HEK293 (cell line): ENCODE results near the gene SAV1.

Experiments
- KLF10 ChIP-seq: fragments of 450-650 bp; IDR thresholded peaks from 2 replicates; pipeline ENCODE4 v1.5.1; 2018; ENCODE audit warnings: missing biosample characterization, mild to moderate bottlenecking, missing genetic modification characterization
- MZF1 ChIP-seq: fragments of 450-650 bp; formaldehyde crosslinking; IDR thresholded peaks from 2 replicates; pipeline ENCODE4 v1.5.1; 2017; ENCODE audit warnings: missing biosample characterization, missing genetic modification characterization, borderline replicate concordance
- REST ChIP-seq: fragments of 450-650 bp; formaldehyde crosslinking; IDR thresholded peaks from 2 replicates; pipeline ENCODE4 v1.5.1; 2016; ENCODE audit warnings: missing biosample characterization, missing genetic modification characterization
- SP2 ChIP-seq: fragments of 450-650 bp; formaldehyde crosslinking; IDR thresholded peaks from 2 replicates; pipeline ENCODE4 v1.5.1; 2016; ENCODE audit warnings: missing biosample characterization, missing genetic modification characterization
- SP3 ChIP-seq: fragments of 450-650 bp; formaldehyde crosslinking; IDR thresholded peaks from 2 replicates; pipeline ENCODE4 v1.5.1; 2016; ENCODE audit warnings: missing biosample characterization, missing genetic modification characterization
- ZBTB10 ChIP-seq: fragments of 450-650 bp; formaldehyde crosslinking; IDR thresholded peaks from 2 replicates; pipeline ENCODE4 v1.5.1; 2016; ENCODE audit warnings: missing biosample characterization, missing genetic modification characterization
- ZBTB21 ChIP-seq: fragments of 450-650 bp; formaldehyde crosslinking; IDR thresholded peaks from 2 replicates; pipeline ENCODE4 v1.5.1; 2017; ENCODE audit warnings: missing biosample characterization, missing genetic modification characterization
- ZNF10 ChIP-seq: fragments of 450-650 bp; formaldehyde crosslinking; IDR thresholded peaks from 2 replicates; pipeline ENCODE4 v1.5.1; 2017; ENCODE audit warnings: missing biosample characterization, missing genetic modification characterization
- ZNF133 ChIP-seq: fragments of 450-650 bp; formaldehyde crosslinking; IDR thresholded peaks from 2 replicates; pipeline ENCODE4 v1.5.1; 2016; ENCODE audit warnings: missing biosample characterization, missing genetic modification characterization
- ZNF157 ChIP-seq: fragments of 450-650 bp; formaldehyde crosslinking; IDR thresholded peaks from 2 replicates; pipeline ENCODE4 v1.5.1; 2016; ENCODE audit warnings: missing biosample characterization, missing genetic modification characterization
- ZNF248 ChIP-seq: fragments of 450-650 bp; formaldehyde crosslinking; IDR thresholded peaks from 2 replicates; pipeline ENCODE4 v1.5.1; 2017; ENCODE audit warnings: missing biosample characterization, missing genetic modification characterization
- ZNF26 ChIP-seq: fragments of 450-650 bp; formaldehyde crosslinking; IDR thresholded peaks from 2 replicates; pipeline ENCODE4 v1.5.1; 2016; ENCODE audit warnings: missing biosample characterization, missing genetic modification characterization
- ZNF311 ChIP-seq: fragments of 450-650 bp; formaldehyde crosslinking; IDR thresholded peaks from 2 replicates; pipeline ENCODE4 v1.5.1; 2017; ENCODE audit warnings: missing biosample characterization, missing genetic modification characterization, borderline replicate concordance
- ZNF335 ChIP-seq: fragments of 450-650 bp; formaldehyde crosslinking; conservative IDR thresholded peaks from 2 replicates; pipeline ENCODE4 v1.5.1; 2016; ENCODE audit warnings: missing biosample characterization, missing genetic modification characterization
- ZNF350 ChIP-seq: fragments of 450-650 bp; formaldehyde crosslinking; IDR thresholded peaks from 2 replicates; pipeline ENCODE4 v1.5.0; 2017; ENCODE audit warnings: missing biosample characterization, mild to moderate bottlenecking, missing genetic modification characterization
- ZNF394 ChIP-seq: fragments of 450-650 bp; formaldehyde crosslinking; IDR thresholded peaks from 2 replicates; pipeline ENCODE4 v1.5.1; 2016; ENCODE audit warnings: missing biosample characterization, missing genetic modification characterization, mild to moderate bottlenecking, moderate library complexity, borderline replicate concordance
- ZNF404 ChIP-seq: fragments of 450-650 bp; formaldehyde crosslinking; IDR thresholded peaks from 2 replicates; pipeline ENCODE4 v1.5.1; 2017; ENCODE audit warnings: missing biosample characterization, missing genetic modification characterization
- ZNF423 ChIP-seq: fragments of 450-650 bp; formaldehyde crosslinking; IDR thresholded peaks from 2 replicates; pipeline ENCODE4 v1.5.1; 2016; ENCODE audit warnings: missing biosample characterization, missing genetic modification characterization
- ZNF48 ChIP-seq: fragments of 450-650 bp; formaldehyde crosslinking; IDR thresholded peaks from 2 replicates; pipeline ENCODE4 v1.5.1; 2016; ENCODE audit warnings: missing biosample characterization, missing genetic modification characterization
- ZNF514 ChIP-seq: fragments of 450-650 bp; formaldehyde crosslinking; IDR thresholded peaks from 2 replicates; pipeline ENCODE4 v1.5.1; 2016; ENCODE audit warnings: missing biosample characterization, missing genetic modification characterization
- ZNF544 ChIP-seq: fragments of 450-650 bp; formaldehyde crosslinking; IDR thresholded peaks from 2 replicates; pipeline ENCODE4 v1.5.0; 2017; ENCODE audit warnings: missing biosample characterization, missing genetic modification characterization
- ZNF560 ChIP-seq: fragments of 450-650 bp; formaldehyde crosslinking; IDR thresholded peaks from 2 replicates; pipeline ENCODE4 v1.5.1; 2017; ENCODE audit warnings: missing biosample characterization, missing genetic modification characterization, borderline replicate concordance
- ZNF561 ChIP-seq: fragments of 450-650 bp; IDR thresholded peaks from 2 replicates; pipeline ENCODE4 v1.5.1; 2018; ENCODE audit warnings: missing biosample characterization, missing genetic modification characterization, borderline replicate concordance
- ZNF692 ChIP-seq: fragments of 450-650 bp; formaldehyde crosslinking; IDR thresholded peaks from 2 replicates; pipeline ENCODE4 v1.5.1; 2016; ENCODE audit warnings: missing biosample characterization, missing genetic modification characterization
- ZNF704 ChIP-seq: fragments of 450-650 bp; formaldehyde crosslinking; IDR thresholded peaks from 2 replicates; pipeline ENCODE4 v1.5.1; 2016; ENCODE audit warnings: missing biosample characterization, missing genetic modification characterization

SAV1 gene

GRCh38 chr14:50667996-50668825 is at the start of gene SAV1 (continued):
- no peak for TF ChIP-seq ZNF350 (tag by site-specific recombination)
- TF ChIP-seq ZNF704 (tag by site-specific recombination): no peak
- 0 out of 2 replicates have a peak, but pooled peaks have one; percentile 59 for TF ChIP-seq ZNF10
- no peak for TF ChIP-seq ZNF394
- TF ChIP-seq ZNF157 (tag by site-specific recombination): no peak
- no peak for TF ChIP-seq ZNF423 (tag by site-specific recombination)
- peak; percentile 48 for TF ChIP-seq KLF10 (tag by site-specific recombination)
- TF ChIP-seq SP2 (tag by site-specific recombination): no peak
- TF ChIP-seq ZNF404 (tag by site-specific recombination): no peak
- no peak for TF ChIP-seq SP3
- TF ChIP-seq ZNF26 (tag by site-specific recombination): no peak
- peak; percentile 70 for TF ChIP-seq MZF1 (tag by site-specific recombination)
- no peak for TF ChIP-seq ZNF48 (tag by site-specific recombination)
- TF ChIP-seq ZNF544: no peak
- TF ChIP-seq ZNF133 (tag by site-specific recombination): no peak
- TF ChIP-seq ZBTB10 (tag by site-specific recombination): no peak
- TF ChIP-seq ZNF248 (tag by site-specific recombination): no peak
- TF ChIP-seq ZNF560 (tag by site-specific recombination): no peak
- no peak for TF ChIP-seq ZBTB21 (tag by site-specific recombination)
- TF ChIP-seq REST (tag by site-specific recombination): no peak
- TF ChIP-seq ZNF692 (tag by site-specific recombination): 0 out of 2 replicates have a peak, but pooled peaks have one; percentile 52
- peak; percentile 71; the same call in 1 of the 2 replicates for TF ChIP-seq ZNF561 (tag by site-specific recombination)
- no peak; the same call in none of the 2 replicates for TF ChIP-seq ZNF335 (tag by site-specific recombination)
- TF ChIP-seq ZNF514 (tag by site-specific recombination): no peak
- TF ChIP-seq ZNF311 (tag by site-specific recombination): no peak
